Large intestine (tissue), 3 donors: ENCODE measurements around the gene SLC12A3. TPM values are rescaled to one million over a fixed set of nuclear protein-coding genes. Genes with fewer than 3 reads are reported as not detected.
A peak's percentile ranks its signal among the peaks of the same experiment; 100 is the strongest.

Experiments
- DNase-seq, 2 donors: peaks; one replicate each; pipeline versions ENCODE4 v3.0.0 to v3.0.0-alpha.2; 2013
- H3K27ac ChIP-seq: one replicate; pipeline ENCODE4 v1.5.1; 2013; ENCODE audit warnings: low read length
- H3K27me3 ChIP-seq: 2 replicates; pipeline ENCODE4 v1.6.1; 2013; ENCODE audit warnings: low read length; ENCODE audit not compliant: control insufficient read depth, insufficient read depth
- H3K36me3 ChIP-seq: 2 replicates; pipeline ENCODE4 v1.6.1; 2013; ENCODE audit warnings: low read length; ENCODE audit not compliant: control insufficient read depth, insufficient read depth
- H3K4me1 ChIP-seq: one replicate; pipeline ENCODE4 v1.6.1; 2013; ENCODE audit warnings: low read length; ENCODE audit not compliant: control insufficient read depth, insufficient read depth
- H3K4me3 ChIP-seq: one replicate; pipeline ENCODE4 v1.5.1; 2013; ENCODE audit warnings: low read length
- H3K9me3 ChIP-seq: one replicate; pipeline ENCODE4 v1.6.1; 2013; ENCODE audit warnings: mild to moderate bottlenecking, low read depth, low read length, moderate library complexity; ENCODE audit not compliant: control insufficient read depth
- WGBS: methylation state at CpG from one replicate; pipeline ENCODE4 v1.1.5; 2013; ENCODE audit warnings: low lambda C conversion rate; ENCODE audit not compliant: insufficient coverage; 5-methylcytosine and 5-hydroxymethylcytosine counted together
- polyA plus RNA-seq: library from polyadenylated mRNA; unstranded; fragments of 120-200 nt; gene quantifications from one replicate; pipeline ENCODE4 v1.2.1, GENCODE V29; 2013

SLC12A3 gene
- polyA plus RNA-seq, 1 donor: 0.21 TPM

DNA sequence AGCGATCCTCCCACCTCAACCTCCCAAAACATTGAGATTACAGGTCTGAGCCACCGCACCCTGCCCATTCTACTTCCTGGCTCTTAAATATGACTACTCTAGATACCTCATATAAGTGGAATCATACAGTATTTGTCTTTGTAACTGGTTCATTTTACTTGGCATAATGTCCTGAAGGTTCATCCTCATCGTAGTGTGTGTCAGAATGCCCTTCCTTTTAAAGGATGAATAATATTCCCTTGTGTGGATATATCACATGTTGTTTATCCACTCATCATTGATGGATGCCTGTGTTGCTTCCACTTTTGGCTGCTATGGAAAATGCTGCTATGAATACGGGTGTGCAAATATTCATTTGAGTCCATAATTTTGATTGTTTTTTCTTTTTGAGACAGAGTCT lies 91.1 kb downstream of the SLC12A3 start:
- WGBS: 100% methylated on average over 1 of the region's 4 CpGs
- DNase-seq: no peak

DNA sequence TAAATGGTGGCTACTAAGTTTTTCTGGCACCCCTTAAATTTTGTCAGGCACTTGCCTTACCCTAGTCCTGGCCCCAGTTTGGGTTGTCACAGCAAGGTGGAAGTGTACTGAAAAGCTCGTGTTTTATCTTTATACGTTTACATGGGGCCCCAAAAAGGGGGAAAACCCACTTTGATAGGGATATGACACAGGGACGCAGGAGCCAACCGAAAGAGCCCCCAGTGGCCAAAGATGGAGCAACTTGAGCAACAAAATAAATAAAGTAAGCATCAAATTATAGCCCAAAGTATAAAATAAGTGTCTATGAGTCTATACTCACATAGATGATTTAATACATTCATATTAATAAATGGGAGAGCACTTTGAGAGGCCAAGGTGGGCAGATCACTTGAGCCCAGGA lies 91.7 kb downstream of the SLC12A3 start:
- H3K27ac ChIP-seq: no peak overlapping the region
- no peaks in the 10 kb centered on the region for H3K27me3 ChIP-seq
- WGBS: no CpG with 5 or more reads among the region's 4 CpGs
- H3K36me3 ChIP-seq: no peaks in the 10 kb centered on the region
- H3K9me3 ChIP-seq: no peaks in the 10 kb centered on the region
- DNase-seq: no peak
- no peak overlapping the region for H3K4me3 ChIP-seq
- H3K4me1 ChIP-seq: no peaks in the 10 kb centered on the region

More for the DNA sequence above, 91.1 kb downstream of the SLC12A3 start:
- Histone ChIP-seq H3K27ac (no peak overlapping the region), H3K4me1 (no peaks in the 10 kb centered on the region), H3K27me3 (no peaks in the 10 kb centered on the region), H3K4me3 (no peak overlapping the region), H3K36me3 (no peaks in the 10 kb centered on the region), H3K9me3 (no peaks in the 10 kb centered on the region)

DNA sequence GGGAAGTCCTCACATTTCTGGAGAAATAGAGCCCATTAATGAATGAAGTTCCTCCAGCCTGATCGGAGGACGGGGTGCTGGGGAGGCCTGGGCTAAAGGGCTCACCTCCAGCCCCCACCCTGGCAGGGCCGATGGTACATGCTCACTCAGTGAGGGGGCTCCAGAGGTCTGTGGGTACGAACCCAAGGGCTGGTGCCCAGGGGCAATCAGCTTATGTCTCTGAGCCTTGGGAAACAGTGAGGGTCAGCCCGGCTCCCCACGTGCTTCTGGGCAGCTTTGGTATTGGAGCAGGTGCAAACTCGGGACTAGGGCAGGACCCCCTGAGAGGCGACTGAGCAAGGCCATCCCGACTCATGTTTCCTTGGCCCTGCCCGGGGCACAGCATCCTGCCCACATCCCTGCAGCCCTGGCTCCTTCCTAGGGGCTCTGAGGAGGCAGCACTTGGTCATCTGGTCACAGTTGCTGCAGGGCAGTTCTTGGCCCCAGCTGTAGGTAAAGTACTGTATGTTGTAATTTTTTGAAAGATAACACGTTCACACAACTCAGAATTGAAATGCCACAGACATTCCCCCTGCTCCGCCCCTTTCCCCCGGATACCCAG lies 95.8 kb downstream of the SLC12A3 start:
- Histone ChIP-seq H3K9me3 (no peaks in the 10 kb centered on the region), H3K27ac (no peak overlapping the region), H3K4me3 (no peak overlapping the region), H3K27me3 (no peaks in the 10 kb centered on the region), H3K36me3 (no peaks in the 10 kb centered on the region), H3K4me1 (no peaks in the 10 kb centered on the region)
- DNase-seq: no peak
- no CpG with 5 or more reads among the region's 13 CpGs for WGBS

DNA sequence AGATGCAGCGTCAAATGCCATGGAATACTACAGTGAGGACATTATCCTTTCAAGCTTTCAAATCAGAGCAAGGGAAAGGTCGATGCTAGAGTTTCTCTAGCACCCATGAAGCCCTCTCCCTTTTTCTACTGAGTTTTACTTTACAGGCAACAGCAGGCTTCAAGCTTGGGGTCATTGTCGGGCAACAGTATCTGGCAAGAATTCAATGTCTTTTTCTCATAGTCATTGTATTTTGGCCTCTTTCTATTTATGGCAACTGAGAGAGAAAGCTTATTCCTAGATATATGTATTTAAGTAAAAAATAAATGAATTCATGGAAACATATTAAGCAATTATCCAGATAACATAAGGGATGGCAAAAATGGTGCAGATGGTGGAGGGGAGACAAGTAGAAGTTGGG lies 96.4 kb downstream of the SLC12A3 start:
- no peak for DNase-seq
- no peaks in the 10 kb centered on the region for H3K4me1 ChIP-seq
- no CpG with 5 or more reads among the region's 3 CpGs for WGBS
- no peaks in the 10 kb centered on the region for H3K27me3 ChIP-seq
- no peak overlapping the region for H3K4me3 ChIP-seq
- H3K36me3 ChIP-seq: no peaks in the 10 kb centered on the region
- H3K9me3 ChIP-seq: no peaks in the 10 kb centered on the region
- no peak overlapping the region for H3K27ac ChIP-seq

DNA sequence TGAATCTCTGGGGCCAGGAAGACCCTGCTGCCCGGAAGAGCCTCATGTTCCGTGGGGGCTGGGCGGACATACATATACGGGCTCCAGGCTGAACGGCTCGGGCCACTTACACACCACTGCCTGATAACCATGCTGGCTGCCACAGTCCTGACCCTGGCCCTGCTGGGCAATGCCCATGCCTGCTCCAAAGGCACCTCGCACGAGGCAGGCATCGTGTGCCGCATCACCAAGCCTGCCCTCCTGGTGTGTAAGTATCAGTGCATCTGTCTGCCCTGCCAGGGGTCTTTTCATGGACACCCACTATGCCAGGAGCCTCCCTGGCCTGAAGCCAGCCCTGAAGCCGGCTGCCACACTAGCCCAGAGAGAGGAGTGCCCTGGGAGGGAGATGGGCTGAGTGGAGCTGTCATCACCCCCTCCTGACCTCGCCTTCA lies 96.9 kb downstream of the SLC12A3 start, which contains the start of gene CETP:
Gene CETP, plus strand, starts transcription at position 100 of the 431 bp plus-strand sequence. Its CDS starts 30 bp downstream, at position 130.
- H3K4me3 ChIP-seq: no peak within 1 kb of the TSS
- WGBS: no CpG with 5 or more reads among the region's 12 CpGs
- H3K4me1 ChIP-seq: no peaks in the 10 kb centered on the region
- H3K9me3 ChIP-seq: no peaks in the 10 kb centered on the region
- no peak for DNase-seq
- no peaks in the 10 kb centered on the region for H3K27me3 ChIP-seq
- H3K27ac ChIP-seq: no peak within 1 kb of the TSS
- H3K36me3 ChIP-seq: no peaks in the 10 kb centered on the region

DNA sequence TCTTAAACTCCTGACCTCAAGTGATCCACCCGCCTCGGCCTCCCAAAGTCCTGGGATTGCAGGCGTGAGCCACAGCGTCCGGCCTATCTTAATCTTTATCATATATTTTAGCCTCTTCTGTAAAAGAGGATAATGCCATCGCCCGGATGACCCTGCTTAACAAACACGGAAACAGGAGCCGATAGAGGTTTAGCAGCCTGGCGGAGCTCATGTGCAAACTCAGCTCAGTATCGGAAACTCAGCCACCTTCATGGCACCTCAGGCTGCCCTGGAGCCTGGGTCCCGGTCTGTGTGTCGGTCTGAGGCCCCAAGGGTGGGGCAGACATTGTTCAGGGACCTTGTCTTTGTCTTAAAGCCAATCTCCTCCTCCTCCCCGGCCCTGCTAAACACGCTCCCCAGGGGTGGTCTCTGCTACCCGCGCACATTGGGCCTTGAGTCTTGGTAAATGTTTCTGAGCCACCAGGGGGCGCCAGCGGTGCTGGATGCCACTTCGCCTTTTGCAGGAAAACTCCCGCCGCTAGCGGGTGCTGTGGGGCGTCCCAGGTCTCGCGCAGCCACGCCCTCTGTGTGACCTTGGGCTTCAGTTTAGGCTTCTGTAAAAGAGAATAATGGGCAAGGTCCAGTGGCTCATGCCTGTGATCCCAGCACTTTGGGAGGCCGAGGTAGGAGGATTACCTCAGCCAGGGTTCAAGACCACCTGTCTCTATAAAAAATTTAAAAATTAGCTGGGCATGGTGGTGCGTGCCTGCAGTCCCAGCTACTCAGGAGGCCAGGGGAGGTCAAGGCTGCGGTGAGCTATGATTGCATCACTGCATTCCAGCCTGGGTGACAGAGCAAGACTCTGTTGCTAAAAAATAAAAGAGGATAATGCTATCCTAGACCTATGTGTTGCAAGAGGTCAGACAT lies 99.5 kb downstream of the SLC12A3 start:
- no peaks in the 10 kb centered on the region for H3K9me3 ChIP-seq
- no peaks in the 10 kb centered on the region for H3K4me1 ChIP-seq
- H3K27ac ChIP-seq: no peak overlapping the region
- peak; percentile 74 to 84 for DNase-seq
- WGBS: no CpG with 5 or more reads among the region's 30 CpGs
- no peaks in the 10 kb centered on the region for H3K36me3 ChIP-seq
- no peak overlapping the region for H3K4me3 ChIP-seq
- H3K27me3 ChIP-seq: no peaks in the 10 kb centered on the region

Other genes with a start within 250 kb of the SLC12A3 start
- gene MT1E, start 239.4 kb upstream of the SLC12A3 start, polyA plus RNA-seq: 96.6 TPM
- 2.5 TPM for gene MT1M, start 232.5 kb upstream of the SLC12A3 start, polyA plus RNA-seq
- gene MT1A, start 226.5 kb upstream of the SLC12A3 start, polyA plus RNA-seq: 0.31 TPM
- not detected for gene MT1B, start 213.3 kb upstream of the SLC12A3 start, polyA plus RNA-seq
- gene MT1F, start 207.2 kb upstream of the SLC12A3 start, polyA plus RNA-seq: 77.0 TPM
- gene MT1G, start 197.1 kb upstream of the SLC12A3 start, polyA plus RNA-seq: 919 TPM
- 391 TPM for gene MT1H, start 195.4 kb upstream of the SLC12A3 start, polyA plus RNA-seq
- gene MT1X, start 182.7 kb upstream of the SLC12A3 start, polyA plus RNA-seq: 112 TPM
- 40.4 TPM for gene NUP93, start 135.1 kb upstream of the SLC12A3 start, polyA plus RNA-seq
- gene HERPUD1, start 66.9 kb downstream of the SLC12A3 start, polyA plus RNA-seq: 103 TPM
- gene CETP, start 96.7 kb downstream of the SLC12A3 start, polyA plus RNA-seq: 3.1 TPM
- 11.1 TPM for gene NLRC5, start 124.3 kb downstream of the SLC12A3 start, polyA plus RNA-seq
- gene CPNE2, start 227.4 kb downstream of the SLC12A3 start, polyA plus RNA-seq: 22.6 TPM